Smooth muscle cell (in vitro differentiated cells): ENCODE measurements around the gene PIP5KL1. TPM values are rescaled to one million over a fixed set of nuclear protein-coding genes. Genes with fewer than 3 reads are reported as not detected.

Experiments
- DNase-seq: peaks from one replicate; lab custom pipeline; 2025; ENCODE audit not compliant: unreplicated experiment; lab: John Stamatoyannopoulos, UW
- H2AFZ ChIP-seq: fragments of 200-600 bp; sonication (generic); 2 replicates; pipeline ENCODE4 v1.6.0; 2016; ENCODE audit warnings: antibody characterized with exemption, low read depth, mild to moderate bottlenecking
- H3F3A ChIP-seq: fragments of 200-600 bp; sonication (generic); 2 replicates; pipeline ENCODE4 v1.6.0; 2017; ENCODE audit warnings: antibody characterized with exemption, low read depth
- H3K27ac ChIP-seq: fragments of 200-600 bp; sonication (generic); 2 replicates; pipeline ENCODE4 v1.5.1; 2016; ENCODE audit warnings: low read depth, mild to moderate bottlenecking
- H3K27me3 ChIP-seq: fragments of 200-600 bp; sonication (generic); 2 replicates; pipeline ENCODE4 v1.6.1; 2016; ENCODE audit warnings: low read depth, mild to moderate bottlenecking
- H3K36me3 ChIP-seq: fragments of 200-600 bp; sonication (generic); 2 replicates; pipeline ENCODE4 v1.5.1; 2016; ENCODE audit warnings: low read depth
- H3K4me1 ChIP-seq: fragments of 200-600 bp; sonication (generic); 2 replicates; pipeline ENCODE4 v1.5.1; 2016; ENCODE audit warnings: low read depth
- H3K4me2 ChIP-seq: fragments of 200-600 bp; sonication (generic); 2 replicates; pipeline ENCODE4 v1.6.0; 2016; ENCODE audit warnings: mild to moderate bottlenecking
- H3K4me3 ChIP-seq: fragments of 200-600 bp; sonication (generic); 2 replicates; pipeline ENCODE4 v1.5.1; 2016; ENCODE audit warnings: mild to moderate bottlenecking
- H3K79me2 ChIP-seq: fragments of 200-600 bp; sonication (generic); 2 replicates; pipeline ENCODE4 v1.6.0; 2016; ENCODE audit warnings: low read depth, mild to moderate bottlenecking
- H3K9ac ChIP-seq: fragments of 200-600 bp; sonication (generic); 2 replicates; pipeline ENCODE4 v1.6.0; 2016; ENCODE audit warnings: low read depth
- H3K9me3 ChIP-seq: fragments of 200-600 bp; sonication (generic); replicated peaks from 2 replicates; pipeline ENCODE4 v1.5.1; 2016; ENCODE audit warnings: low read depth
- H4K20me1 ChIP-seq: fragments of 200-600 bp; sonication (generic); 2 replicates; pipeline ENCODE4 v1.6.0; 2016; ENCODE audit warnings: low read depth
- CTCF ChIP-seq: fragments of 200-600 bp; sonication (generic); IDR thresholded peaks from 2 replicates; pipeline ENCODE4 v1.5.1; 2017; ENCODE audit warnings: borderline replicate concordance, mild to moderate bottlenecking, antibody characterized with exemption; ENCODE audit not compliant: insufficient read depth, poor library complexity, severe bottlenecking
- WGBS: methylation state at CpG from one replicate; pipeline ENCODE4 v1.1.7; 2016; ENCODE audit warnings: low lambda C conversion rate; 5-methylcytosine and 5-hydroxymethylcytosine counted together
- polyA plus RNA-seq: library from polyadenylated mRNA; unstranded; fragments of >200 nt; fragmentation: Nextera tagmentation; extraction: Ambion mirVana; gene quantifications from 2 replicates; pipeline ENCODE4 v1.2.1, GENCODE V29; 2016
- total RNA-seq: library from RNA; depleted of rRNA; stranded (reverse); fragments of >200 nt; gene quantifications from 2 replicates; pipeline ENCODE4 v1.2.3, GENCODE V29; 2014

PIP5KL1 gene
- total and polyA plus RNA-seq, 2 experiments from 2014 or later = 1.1 to 2.7 TPM

- DNase-seq = no peak
- Histone ChIP-seq H3K79me2 (no peaks in the 10 kb centered on the region), H3K36me3 (no peaks in the 10 kb centered on the region), H3K27ac (no peak overlapping the region), H3K4me1 (peaks cover 2% of the 10 kb centered on the region), H3F3A (no peaks in the 10 kb centered on the region), H3K9ac (no peak overlapping the region), H3K9me3 (no peaks in the 10 kb centered on the region), H2AFZ (no peak overlapping the region), H4K20me1 (no peaks in the 10 kb centered on the region), H3K4me2 (no peak overlapping the region), H3K4me3 (no peak overlapping the region), H3K27me3 (no peaks in the 10 kb centered on the region)
- WGBS = 98% methylated on average over 10 of the region's 10 CpGs
- no peak for TF ChIP-seq CTCF
Observed at GRCh38 chr9:127908660-127908926, 22.0 kb downstream of the PIP5KL1 start.

GRCh38 chr9:127907867-127908659 lies 22.5 kb downstream of the PIP5KL1 start:
- Histone ChIP-seq H3K27ac (no peak overlapping the region), H3K27me3 (no peaks in the 10 kb centered on the region), H3K4me2 (no peak overlapping the region), H3K36me3 (no peaks in the 10 kb centered on the region), H3K9ac (no peak overlapping the region), H2AFZ (no peak overlapping the region), H3K4me1 (peaks cover 7% of the 10 kb centered on the region), H3F3A (no peaks in the 10 kb centered on the region), H3K4me3 (no peak overlapping the region), H3K9me3 (no peaks in the 10 kb centered on the region), H4K20me1 (no peaks in the 10 kb centered on the region), H3K79me2 (no peaks in the 10 kb centered on the region)
- no peak for DNase-seq
- 92% methylated on average over 34 of the region's 35 CpGs for WGBS
- no peak for TF ChIP-seq CTCF

- Histone ChIP-seq H3K9ac (no peak overlapping the region), H3K4me2 (no peak overlapping the region), H3K36me3 (no peaks in the 10 kb centered on the region), H4K20me1 (no peaks in the 10 kb centered on the region), H3K4me1 (peaks cover 7% of the 10 kb centered on the region), H3K27ac (no peak overlapping the region), H3K79me2 (no peaks in the 10 kb centered on the region), H3K27me3 (no peaks in the 10 kb centered on the region), H3K4me3 (no peak overlapping the region), H2AFZ (no peak overlapping the region), H3K9me3 (no peaks in the 10 kb centered on the region), H3F3A (no peaks in the 10 kb centered on the region)
- WGBS = 98% methylated on average over 12 of the region's 12 CpGs
- DNase-seq = no peak
- TF ChIP-seq CTCF = no peak
Observed at GRCh38 chr9:127905788-127906191, 24.8 kb downstream of the PIP5KL1 start.
